GM12878 (cell line): ENCODE results near the gene BIN1. TPM values are rescaled to one million over a fixed set of nuclear protein-coding genes. Genes with fewer than 3 reads are reported as not detected.

Experiments
- ATAC-seq: fragments of 200-7000 bp; cut with Tn5 transposase; 3 replicates; pipeline ENCODE4 v1.9.1; 2020; ENCODE audit warnings: mild to moderate bottlenecking, moderate library complexity
- BruUV-seq: library from RNA; stranded (reverse); fragments of 400-500 nt; replicated peaks from 2 replicates; lab custom pipeline; 2021; lab: Mats Ljungman, UMichigan
- CTCF ChIA-PET: fragments of 300-600 bp; sonication (Branson Sonifier 250); formaldehyde crosslinking; extraction: SDS; loops from one replicate; lab custom pipeline; 2021; ENCODE audit warnings: inconsistent platforms; lab: Yijun Ruan, JAX
- POLR2A ChIA-PET: fragments of 350-600 bp; formaldehyde crosslinking; extraction: SDS; loops from one replicate; lab custom pipeline; 2021; ENCODE audit warnings: inconsistent platforms; lab: Charles Lee
- RAD21 ChIA-PET: fragments of 300-600 bp; sonication (Branson Sonifier 250); formaldehyde crosslinking; loops from one replicate; lab custom pipeline; 2023; ENCODE audit warnings: antibody characterized with exemption; ENCODE audit not compliant: unreplicated experiment; lab: Charles Lee
- SMC1A ChIA-PET: fragments of 300-600 bp; sonication (Branson Sonifier 250); formaldehyde crosslinking; loops from one replicate; lab custom pipeline; 2023; ENCODE audit not compliant: unreplicated experiment, uncharacterized antibody; lab: Charles Lee
- DNase-seq: peaks from one replicate; pipeline ENCODE4 v3.0.0-alpha.2; 2011; ENCODE audit warnings: low read depth, low spot score
- FAIRE-seq: peaks from 3 replicates; lab custom pipeline; 2011; peaks lifted over from hg19 to GRCh38; lab: Jason Lieb, UNC
- H2AFZ ChIP-seq: 2 replicates; pipeline ENCODE4 v1.6.0; 2011; ENCODE audit warnings: low read depth, low read length, control low read depth; ENCODE audit not compliant: control insufficient read depth
- H3K27ac ChIP-seq: 2 replicates; pipeline ENCODE4 v1.5.1; 2011; ENCODE audit warnings: control low read depth; ENCODE audit not compliant: control insufficient read depth, insufficient read depth
- H3K27me3 ChIP-seq, 2 experiments: replicated peaks in 1 of 2; 2 replicates each; pipeline versions ENCODE4 v1.6.0 to v1.6.1; 2011; ENCODE audit warnings: low read length in 1 of 2; ENCODE audit not compliant: control insufficient read depth in 2 of 2, insufficient read depth in 2 of 2
- H3K36me3 ChIP-seq, 2 experiments: 2 replicates each; pipeline ENCODE4 v1.5.1; 2011; ENCODE audit warnings: low read length in 1 of 2; ENCODE audit not compliant: control insufficient read depth in 2 of 2, insufficient read depth in 2 of 2
- H3K4me1 ChIP-seq: 2 replicates; pipeline ENCODE4 v1.6.1; 2011; ENCODE audit warnings: mild to moderate bottlenecking, low read length, moderate library complexity, mixed read lengths; ENCODE audit not compliant: control insufficient read depth, insufficient read depth
- H3K4me2 ChIP-seq: 2 replicates; pipeline ENCODE4 v1.6.0; 2011; ENCODE audit warnings: control low read depth; ENCODE audit not compliant: control insufficient read depth, insufficient read depth
- H3K4me3 ChIP-seq: fragments of 200-600 bp; sonication (generic); 2 replicates; pipeline ENCODE4 v1.5.1; 2016
- H3K79me2 ChIP-seq: 2 replicates; pipeline ENCODE4 v1.6.0; 2011; ENCODE audit warnings: low read length; ENCODE audit not compliant: control insufficient read depth, insufficient read depth
- H3K9ac ChIP-seq: 2 replicates; pipeline ENCODE4 v1.8.0; 2011; ENCODE audit warnings: low read length, control low read depth, mixed read lengths; ENCODE audit not compliant: control insufficient read depth, insufficient read depth
- H3K9me3 ChIP-seq: replicated peaks from 3 replicates; pipeline ENCODE4 v1.5.1; 2011; ENCODE audit warnings: mild to moderate bottlenecking, low read length; ENCODE audit not compliant: control insufficient read depth, insufficient read depth
- H4K20me1 ChIP-seq: 2 replicates; pipeline ENCODE4 v1.6.0; 2011; ENCODE audit not compliant: control insufficient read depth, insufficient read depth
- CBFB ChIP-seq: IDR thresholded peaks from 2 replicates; pipeline ENCODE4 v1.6.1; 2016; ENCODE audit warnings: antibody characterized with exemption, low read depth
- FOXK2 ChIP-seq: fragments of 450-650 bp; IDR thresholded peaks from 2 replicates; pipeline ENCODE4 v1.6.1; 2017; ENCODE audit warnings: mild to moderate bottlenecking, moderate library complexity
- GABPA ChIP-seq: IDR thresholded peaks from 2 replicates; pipeline ENCODE4 v1.6.1; 2014; ENCODE audit warnings: antibody characterized with exemption, low read depth, mild to moderate bottlenecking, inconsistent platforms
- JUND ChIP-seq: IDR thresholded peaks from 2 replicates; pipeline ENCODE4 v1.6.1; 2012; ENCODE audit warnings: low read depth, mild to moderate bottlenecking, low read length, improper control_type of control experiment, moderate library complexity
- KAT2A ChIP-seq: conservative IDR thresholded peaks from 2 replicates; pipeline ENCODE4 v1.6.1; 2011; ENCODE audit warnings: low read depth, low read length; ENCODE audit not compliant: control insufficient read depth
- KLF5 ChIP-seq: fragments of 450-650 bp; IDR thresholded peaks from 2 replicates; pipeline ENCODE4 v1.6.1; 2014; ENCODE audit warnings: mild to moderate bottlenecking; ENCODE audit not compliant: partially characterized antibody
- NFIC ChIP-seq: IDR thresholded peaks from 2 replicates; pipeline ENCODE4 v1.6.1; 2012; ENCODE audit warnings: low read depth, mild to moderate bottlenecking, inconsistent platforms, low read length, moderate library complexity
- PAX5 ChIP-seq: IDR thresholded peaks from 2 replicates; pipeline ENCODE4 v1.6.1; 2011; ENCODE audit warnings: low read depth, low read length, borderline replicate concordance
- POLR2A ChIP-seq: IDR thresholded peaks from 2 replicates; pipeline ENCODE4 v1.6.1; 2011; ENCODE audit warnings: low read depth, mild to moderate bottlenecking, low read length
- POU2F2 ChIP-seq: IDR thresholded peaks from 3 replicates; pipeline ENCODE4 v1.6.1; 2011; ENCODE audit warnings: low read depth, mild to moderate bottlenecking, low read length, borderline replicate concordance
- SKIL ChIP-seq: fragments of 450-650 bp; IDR thresholded peaks from 2 replicates; pipeline ENCODE4 v1.6.1; 2017; ENCODE audit warnings: mild to moderate bottlenecking, low read depth, inconsistent platforms; ENCODE audit not compliant: poor library complexity, severe bottlenecking
- SPI1 ChIP-seq: IDR thresholded peaks from 2 replicates; pipeline ENCODE4 v1.6.1; 2011; ENCODE audit warnings: low read depth, mild to moderate bottlenecking, low read length, moderate library complexity, borderline replicate concordance; ENCODE audit not compliant: insufficient read depth
- SRF ChIP-seq, 2 experiments: IDR thresholded peaks; 2 replicates each; pipeline ENCODE4 v1.6.1; 2011; ENCODE audit warnings: low read depth in 2 of 2, low read length in 2 of 2, mild to moderate bottlenecking in 1 of 2, moderate library complexity in 1 of 2
- SUZ12 ChIP-seq: fragments of 200-600 bp; sonication (generic); IDR thresholded peaks from one replicate; pipeline ENCODE4 v1.6.1; 2018; ENCODE audit warnings: antibody characterized with exemption, mild to moderate bottlenecking; ENCODE audit not compliant: unreplicated experiment
- YBX1 ChIP-seq: fragments of 450-650 bp; IDR thresholded peaks from 2 replicates; pipeline ENCODE4 v1.6.1; 2016; ENCODE audit warnings: antibody characterized with exemption
- ZNF24 ChIP-seq: fragments of 450-650 bp; IDR thresholded peaks from 2 replicates; pipeline ENCODE4 v1.6.1; 2017; ENCODE audit warnings: antibody characterized with exemption, mild to moderate bottlenecking
- ZZZ3 ChIP-seq: IDR thresholded peaks from 2 replicates; pipeline ENCODE4 v1.6.1; 2011; ENCODE audit warnings: low read depth; ENCODE audit not compliant: control insufficient read depth, insufficient read length
- WGBS: methylation state at CpG from one replicate; pipeline ENCODE4 v1.1.6; 2016; ENCODE audit warnings: low lambda C conversion rate; ENCODE audit not compliant: insufficient replicate concordance, insufficient coverage; ENCODE audit errors: missing lambda C conversion rate; 5-methylcytosine and 5-hydroxymethylcytosine counted together
- in situ Hi-C: fragments of 300-500 bp; cut with MboI; formaldehyde crosslinking; loops from 9 replicates; pipeline ENCODE4 v1.14.3; 2018; ENCODE audit warnings: mixed read lengths
- intact Hi-C: fragments of 100-400 bp; cut with micrococcal nuclease; formaldehyde crosslinking; loops from one replicate; pipeline ENCODE4 v1.14.2; 2022; ENCODE audit not compliant: unreplicated experiment
- polyA plus RNA-seq, 11 experiments: library from polyadenylated mRNA; depleted of rRNA in 4 of 11; unstranded in 6 of 11; stranded (reverse) in 5 of 11; fragments of >200 nt; fragmentation: Nextera tagmentation in 4 of 11; fragmentation: Illumina TruSeq in 1 of 11; extraction: Ambion mirVana in 4 of 11; extraction: Trizol in 1 of 11; gene quantifications; 1 replicate in 1 of 11; 2 replicates in 10 of 11; pipeline versions ENCODE4 v1.2.1 to v1.2.3, GENCODE V29; 2011 to 2016; ENCODE audit warnings: inconsistent platforms in 2 of 11, missing spikeins in 2 of 11, low read depth in 1 of 11
- total RNA-seq, 4 experiments: library from RNA; depleted of rRNA in 3 of 4; stranded (reverse); fragments of >200 nt in 3 of 4; fragmentation: Illumina TruSeq in 1 of 4; extraction: Trizol in 1 of 4; gene quantifications; 2 replicates each; pipeline versions ENCODE4 v1.2.1 to v1.2.3, GENCODE V29; 2013 to 2021
- TF ChIP-seq, protein P1 (sequence below): IDR thresholded peaks from 2 replicates; pipeline ENCODE4 v1.6.1; 2012; ENCODE audit warnings: low read depth, low read length, improper control_type of control experiment

The BIN1 gene
- total and polyA plus RNA-seq, 10 of the 15 experiments (the other 5 are each of a cell fraction or from before 2014, with no cell fraction given) = 0.32 to 21.3 (median 11.2) TPM

- intact Hi-C loops (no loop called here), in situ Hi-C loops (no loop called here)
- ChIA-PET SMC1A (no interaction called here), RAD21 (interaction anchor here (1.2 kb wide), 1 partner anchor 34 kb away, joined by 4 read pairs; no protein-coding TSS in a partner anchor)
- H4K20me1 ChIP-seq = no peaks in the 10 kb centered on the region
- H3K27ac ChIP-seq = no peak overlapping the region
- peaks cover 5 to 7% of the 10 kb centered on the region in 2 experiments; a peak in 3 of 4 replicates for H3K27me3 ChIP-seq
- H3K4me2 ChIP-seq = no peak overlapping the region
- 0 out of 2 replicates have a peak, but pooled peaks cover 3% of the 10 kb centered on the region for H3K4me1 ChIP-seq
- ATAC-seq = no peak
- TF ChIP-seq, protein P1, sequence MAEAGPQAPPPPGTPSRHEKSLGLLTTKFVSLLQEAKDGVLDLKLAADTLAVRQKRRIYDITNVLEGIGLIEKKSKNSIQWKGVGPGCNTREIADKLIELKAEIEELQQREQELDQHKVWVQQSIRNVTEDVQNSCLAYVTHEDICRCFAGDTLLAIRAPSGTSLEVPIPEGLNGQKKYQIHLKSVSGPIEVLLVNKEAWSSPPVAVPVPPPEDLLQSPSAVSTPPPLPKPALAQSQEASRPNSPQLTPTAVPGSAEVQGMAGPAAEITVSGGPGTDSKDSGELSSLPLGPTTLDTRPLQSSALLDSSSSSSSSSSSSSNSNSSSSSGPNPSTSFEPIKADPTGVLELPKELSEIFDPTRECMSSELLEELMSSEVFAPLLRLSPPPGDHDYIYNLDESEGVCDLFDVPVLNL = no peak
- TF ChIP-seq SRF (IDR thresholded peaks at IDR 0.05; ENCODE audit: low read depth in 2 of 2, low read length in 2 of 2) (no peak), KAT2A (no peak), POU2F2 (no peak), NFIC (no peak), YBX1 (no peak), ZNF24 (no peak), SKIL (no peak), SPI1 (no peak), CBFB (no peak), SUZ12 (no peak), JUND (no peak), ZZZ3 (no peak), POLR2A (no peak), KLF5 (no peak), GABPA (no peak), PAX5 (no peak), FOXK2 (no peak)
- TF ChIP-seq, all 136 proteins: peak for 0
- no peak overlapping the region for H2AFZ ChIP-seq
- FAIRE-seq = no peak
- no peak for DNase-seq
- ChIA-PET CTCF (interaction anchor here (0.6 to 1.1 kb wide), 2 partner anchors 34 to 35 kb away, joined by 3 to 5 read pairs; no protein-coding TSS in a partner anchor), POLR2A (no interaction called here)
- H3K79me2 ChIP-seq = no peaks in the 10 kb centered on the region
- 44% methylated on average over 10 of the region's 10 CpGs for WGBS
- no peaks in the 10 kb centered on the region for H3K36me3 ChIP-seq
- no peaks in the 10 kb centered on the region for H3K9me3 ChIP-seq
- no peak overlapping the region for H3K9ac ChIP-seq
- no TSS peak for BruUV-seq
- no peak overlapping the region for H3K4me3 ChIP-seq
These were observed 5.0 kb downstream of the BIN1 start for GRCh38 chr2:127101756-127102477.
